DOHH2 (cell line): Measurements from ENCODE around the gene PARM1.

Experiments
- H3F3A ChIP-seq: fragments of 200-600 bp; sonication (generic), shearing (Covaris generic); 2 replicates; pipeline ENCODE4 v1.6.0; 2016; ENCODE audit warnings: antibody characterized with exemption, mild to moderate bottlenecking; ENCODE audit not compliant: control insufficient read depth, insufficient read depth
- H3K27ac ChIP-seq: fragments of 200-600 bp; sonication (generic); 2 replicates; pipeline ENCODE4 v1.5.1; 2014; ENCODE audit warnings: low read depth, mild to moderate bottlenecking, low read length, moderate library complexity
- H3K27me3 ChIP-seq: fragments of 200-600 bp; sonication (generic); 2 replicates; pipeline ENCODE4 v1.6.1; 2014; ENCODE audit warnings: mild to moderate bottlenecking, low read length, mixed read lengths; ENCODE audit not compliant: control insufficient read depth
- H3K36me3 ChIP-seq: fragments of 200-600 bp; sonication (generic); 2 replicates; pipeline ENCODE4 v1.6.1; 2014; ENCODE audit warnings: mild to moderate bottlenecking, low read length, moderate library complexity, mixed read lengths; ENCODE audit not compliant: control insufficient read depth
- H3K4me1 ChIP-seq: fragments of 200-600 bp; sonication (generic); 2 replicates; pipeline ENCODE4 v1.6.1; 2014; ENCODE audit warnings: mild to moderate bottlenecking, low read length, mixed read lengths; ENCODE audit not compliant: control insufficient read depth
- H3K4me2 ChIP-seq: fragments of 200-600 bp; sonication (generic); 2 replicates; pipeline ENCODE4 v1.6.0; 2014; ENCODE audit warnings: mild to moderate bottlenecking, low read length, moderate library complexity
- H3K4me3 ChIP-seq: fragments of 200-600 bp; sonication (generic); 2 replicates; pipeline ENCODE4 v1.5.1; 2014; ENCODE audit warnings: mild to moderate bottlenecking, low read length, mixed read lengths
- H3K79me2 ChIP-seq: fragments of 200-600 bp; sonication (generic); 2 replicates; pipeline ENCODE4 v1.6.1; 2014; ENCODE audit warnings: mild to moderate bottlenecking, low read length, mixed read lengths; ENCODE audit not compliant: control insufficient read depth
- H3K9me2 ChIP-seq: fragments of 200-600 bp; sonication (generic); replicated peaks from 2 replicates; pipeline ENCODE4 v1.6.1; 2014; ENCODE audit warnings: mild to moderate bottlenecking, low read length, mixed read lengths; ENCODE audit not compliant: control insufficient read depth
- H3K9me3 ChIP-seq: fragments of 200-600 bp; sonication (generic); 2 replicates; pipeline ENCODE4 v1.6.1; 2014; ENCODE audit warnings: antibody characterized with exemption, low read length, mixed read lengths; ENCODE audit not compliant: control insufficient read depth, insufficient read depth
- H4K20me1 ChIP-seq: fragments of 200-600 bp; sonication (generic); 2 replicates; pipeline ENCODE4 v1.6.0; 2014; ENCODE audit warnings: low read depth, mild to moderate bottlenecking, antibody characterized with exemption, low read length, moderate library complexity; ENCODE audit not compliant: control insufficient read depth, insufficient read depth
- EZH2phosphoT487 ChIP-seq: fragments of 200-600 bp; sonication (generic); IDR thresholded peaks from 2 replicates; pipeline ENCODE4 v1.6.1; 2017; ENCODE audit warnings: borderline replicate concordance, mild to moderate bottlenecking, antibody characterized with exemption, low read length, moderate library complexity, mixed read lengths
- TF ChIP-seq, protein P1 (sequence below): fragments of 200-600 bp; sonication (generic); IDR thresholded peaks from one replicate; pipeline ENCODE4 v1.5.1; 2014; ENCODE audit warnings: antibody characterized with exemption, mild to moderate bottlenecking, low read depth, low read length; ENCODE audit not compliant: poor library complexity, severe bottlenecking

Gene PARM1

DNA sequence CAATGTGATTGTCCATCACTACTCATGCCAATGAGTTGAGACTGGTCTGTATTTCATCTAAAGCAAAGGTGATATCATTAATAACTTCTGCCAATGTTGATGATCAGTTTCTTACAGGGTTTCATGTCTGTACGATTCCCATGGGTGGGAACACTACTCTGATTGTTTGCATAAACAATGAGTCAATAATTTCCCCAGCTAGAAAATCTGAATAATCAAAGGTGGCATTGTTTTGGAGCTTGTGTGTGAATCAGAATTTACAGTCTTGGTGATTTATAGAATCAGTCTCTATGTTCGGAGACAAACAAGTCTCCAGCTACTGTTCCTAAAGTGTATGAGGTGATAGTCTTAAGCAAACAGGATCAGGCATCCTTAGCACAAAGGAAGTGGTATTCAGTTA, 35.5 kb upstream of the PARM1 start:
- TF ChIP-seq EZH2phosphoT487: no peak
- H3K9me2 ChIP-seq: no peaks in the 10 kb centered on the region
- H3F3A ChIP-seq: no peaks in the 10 kb centered on the region
- no peaks in the 10 kb centered on the region for H3K4me1 ChIP-seq
- no peak overlapping the region for H3K27ac ChIP-seq
- H3K4me3 ChIP-seq: no peak overlapping the region
- H4K20me1 ChIP-seq: no peaks in the 10 kb centered on the region
- H3K79me2 ChIP-seq: no peaks in the 10 kb centered on the region
- H3K36me3 ChIP-seq: no peaks in the 10 kb centered on the region
- H3K4me2 ChIP-seq: no peak overlapping the region
- H3K27me3 ChIP-seq: no peaks in the 10 kb centered on the region
- H3K9me3 ChIP-seq: no peaks in the 10 kb centered on the region

DNA sequence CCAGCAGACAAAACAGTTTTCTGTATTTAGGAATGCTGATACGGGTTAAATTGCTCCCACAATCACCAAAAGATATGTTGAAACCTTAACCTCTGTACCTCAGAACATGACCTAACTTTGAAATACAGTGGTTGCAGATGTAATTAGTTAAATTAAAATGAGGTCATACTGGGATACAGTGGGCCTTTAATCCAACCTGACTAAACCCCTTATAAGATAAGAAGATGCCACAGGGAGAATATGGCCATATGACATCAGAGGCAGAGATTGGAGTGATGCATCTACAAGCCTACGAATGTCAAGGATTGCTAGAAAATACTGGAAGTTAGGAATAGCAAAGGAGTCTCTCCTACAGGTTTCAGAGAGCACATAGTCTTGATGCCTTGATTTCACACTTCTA, 32.1 kb upstream of the PARM1 start:
- Histone ChIP-seq H3K79me2 (no peaks in the 10 kb centered on the region), H3K4me1 (no peaks in the 10 kb centered on the region), H3K9me2 (no peaks in the 10 kb centered on the region), H3K36me3 (no peaks in the 10 kb centered on the region), H3K9me3 (no peaks in the 10 kb centered on the region), H3K27ac (no peak overlapping the region), H3K4me2 (no peak overlapping the region), H3K4me3 (no peak overlapping the region), H3K27me3 (no peaks in the 10 kb centered on the region), H4K20me1 (no peaks in the 10 kb centered on the region), H3F3A (no peaks in the 10 kb centered on the region)
- no peak for TF ChIP-seq EZH2phosphoT487
- TF ChIP-seq, protein P1, sequence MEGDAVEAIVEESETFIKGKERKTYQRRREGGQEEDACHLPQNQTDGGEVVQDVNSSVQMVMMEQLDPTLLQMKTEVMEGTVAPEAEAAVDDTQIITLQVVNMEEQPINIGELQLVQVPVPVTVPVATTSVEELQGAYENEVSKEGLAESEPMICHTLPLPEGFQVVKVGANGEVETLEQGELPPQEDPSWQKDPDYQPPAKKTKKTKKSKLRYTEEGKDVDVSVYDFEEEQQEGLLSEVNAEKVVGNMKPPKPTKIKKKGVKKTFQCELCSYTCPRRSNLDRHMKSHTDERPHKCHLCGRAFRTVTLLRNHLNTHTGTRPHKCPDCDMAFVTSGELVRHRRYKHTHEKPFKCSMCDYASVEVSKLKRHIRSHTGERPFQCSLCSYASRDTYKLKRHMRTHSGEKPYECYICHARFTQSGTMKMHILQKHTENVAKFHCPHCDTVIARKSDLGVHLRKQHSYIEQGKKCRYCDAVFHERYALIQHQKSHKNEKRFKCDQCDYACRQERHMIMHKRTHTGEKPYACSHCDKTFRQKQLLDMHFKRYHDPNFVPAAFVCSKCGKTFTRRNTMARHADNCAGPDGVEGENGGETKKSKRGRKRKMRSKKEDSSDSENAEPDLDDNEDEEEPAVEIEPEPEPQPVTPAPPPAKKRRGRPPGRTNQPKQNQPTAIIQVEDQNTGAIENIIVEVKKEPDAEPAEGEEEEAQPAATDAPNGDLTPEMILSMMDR: no peak

DNA sequence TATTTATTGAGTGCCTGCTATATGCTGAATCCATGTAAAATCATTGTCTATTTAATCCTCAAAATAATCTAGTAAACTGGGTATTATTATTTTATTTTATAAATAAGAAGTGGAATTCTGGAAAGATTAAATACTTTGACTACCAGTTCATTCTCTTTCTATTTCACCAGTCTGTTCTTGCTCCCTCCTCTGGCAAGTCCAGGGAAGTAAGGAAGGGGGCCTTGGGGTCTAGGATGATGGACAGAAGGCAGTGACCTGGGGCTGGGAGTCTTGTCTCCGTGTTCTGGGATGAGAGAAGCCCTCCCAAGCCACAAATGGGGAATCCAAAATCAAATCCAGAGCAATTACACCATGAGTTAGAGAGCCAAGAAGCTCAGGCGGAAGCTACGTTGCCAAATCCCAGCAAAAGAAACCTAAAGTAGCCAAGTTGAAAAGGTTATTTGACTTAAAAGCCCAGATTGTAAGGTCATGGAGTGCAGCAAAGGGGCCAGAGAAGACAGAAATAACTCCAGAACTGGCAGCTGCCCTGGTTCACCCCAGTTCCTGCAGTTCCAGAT, 28.3 kb upstream of the PARM1 start:
- Histone ChIP-seq H3K9me3 (no peaks in the 10 kb centered on the region), H3K9me2 (no peaks in the 10 kb centered on the region), H3K27me3 (no peaks in the 10 kb centered on the region), H3K79me2 (no peaks in the 10 kb centered on the region), H3F3A (no peaks in the 10 kb centered on the region), H3K36me3 (no peaks in the 10 kb centered on the region), H4K20me1 (no peaks in the 10 kb centered on the region), H3K4me2 (no peak overlapping the region), H3K4me1 (no peaks in the 10 kb centered on the region), H3K27ac (no peak overlapping the region), H3K4me3 (no peak overlapping the region)
- TF ChIP-seq EZH2phosphoT487: no peak
- TF ChIP-seq, protein P1: no peak

DNA sequence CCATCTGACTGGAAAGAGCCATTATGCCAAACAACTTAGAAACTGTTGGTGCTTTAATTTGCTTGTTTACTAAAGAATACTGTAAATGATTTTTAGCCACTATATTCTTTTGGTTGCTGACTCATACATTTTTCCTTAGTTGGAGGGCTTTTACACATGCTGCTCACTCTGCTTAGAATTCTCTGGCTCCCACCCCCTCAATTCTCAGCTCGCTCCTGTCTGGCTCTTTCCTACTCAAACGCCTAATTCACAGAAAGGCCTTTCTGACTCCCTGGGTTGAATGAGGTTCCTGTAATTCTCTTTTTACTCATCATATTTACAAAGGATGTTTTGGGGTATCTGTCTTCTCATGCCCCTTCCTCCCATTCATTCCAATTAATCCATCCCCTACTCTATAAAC, 26.1 kb upstream of the PARM1 start:
- no peaks in the 10 kb centered on the region for H4K20me1 ChIP-seq
- H3K27ac ChIP-seq: no peak overlapping the region
- no peaks in the 10 kb centered on the region for H3F3A ChIP-seq
- no peaks in the 10 kb centered on the region for H3K79me2 ChIP-seq
- H3K4me2 ChIP-seq: no peak overlapping the region
- no peaks in the 10 kb centered on the region for H3K27me3 ChIP-seq
- H3K9me2 ChIP-seq: no peaks in the 10 kb centered on the region
- H3K9me3 ChIP-seq: no peaks in the 10 kb centered on the region
- no peaks in the 10 kb centered on the region for H3K4me1 ChIP-seq
- H3K36me3 ChIP-seq: no peaks in the 10 kb centered on the region
- TF ChIP-seq, protein P1: no peak
- TF ChIP-seq EZH2phosphoT487: no peak
- H3K4me3 ChIP-seq: no peak overlapping the region
